ENCODE results near the gene SIDT2.

DNA sequence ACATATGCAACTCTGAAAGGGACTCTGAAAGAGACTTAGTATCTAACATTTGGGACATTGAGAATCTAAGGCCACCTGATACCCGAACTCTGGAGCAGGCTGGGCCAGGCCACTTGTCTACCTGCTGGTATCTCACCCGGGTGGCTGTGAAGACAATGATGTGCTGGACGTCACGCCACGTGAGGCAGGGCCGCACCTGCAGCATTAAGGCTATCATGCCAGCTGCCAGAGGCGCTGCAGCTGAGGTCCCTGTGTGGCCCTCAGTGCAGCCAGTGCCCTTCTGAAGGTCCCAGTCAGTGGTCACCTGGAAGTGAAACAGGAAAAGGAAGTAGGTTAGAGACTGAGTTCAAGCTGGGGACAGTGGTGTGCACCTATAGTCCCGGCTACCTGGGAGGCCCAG lies 40.9 kb downstream of the SIDT2 start:
- TF ChIP-seq POLR2AphosphoS5 (IDR thresholded peaks at IDR 0.05; ENCODE audit: insufficient read depth, low read depth, low read length) (no peak), FOS (IDR thresholded peaks at IDR 0.05; ENCODE audit: borderline replicate concordance, insufficient read depth, low read length) (no peak), EZH2 (IDR thresholded peaks at IDR 0.05; ENCODE audit: borderline replicate concordance, low read depth, low read length, severe bottlenecking) (no peak), POLR2A (IDR thresholded peaks at IDR 0.05; ENCODE audit: low read depth, low read length) (no peak), JUN (IDR thresholded peaks at IDR 0.05; ENCODE audit: borderline replicate concordance, insufficient read depth, insufficient read length, low read depth) (no peak)
- TF ChIP-seq, protein P1, sequence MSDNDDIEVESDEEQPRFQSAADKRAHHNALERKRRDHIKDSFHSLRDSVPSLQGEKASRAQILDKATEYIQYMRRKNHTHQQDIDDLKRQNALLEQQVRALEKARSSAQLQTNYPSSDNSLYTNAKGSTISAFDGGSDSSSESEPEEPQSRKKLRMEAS (IDR thresholded peaks at IDR 0.05; ENCODE audit: insufficient read depth, insufficient read length) = no peak
- TF ChIP-seq, protein P2, sequence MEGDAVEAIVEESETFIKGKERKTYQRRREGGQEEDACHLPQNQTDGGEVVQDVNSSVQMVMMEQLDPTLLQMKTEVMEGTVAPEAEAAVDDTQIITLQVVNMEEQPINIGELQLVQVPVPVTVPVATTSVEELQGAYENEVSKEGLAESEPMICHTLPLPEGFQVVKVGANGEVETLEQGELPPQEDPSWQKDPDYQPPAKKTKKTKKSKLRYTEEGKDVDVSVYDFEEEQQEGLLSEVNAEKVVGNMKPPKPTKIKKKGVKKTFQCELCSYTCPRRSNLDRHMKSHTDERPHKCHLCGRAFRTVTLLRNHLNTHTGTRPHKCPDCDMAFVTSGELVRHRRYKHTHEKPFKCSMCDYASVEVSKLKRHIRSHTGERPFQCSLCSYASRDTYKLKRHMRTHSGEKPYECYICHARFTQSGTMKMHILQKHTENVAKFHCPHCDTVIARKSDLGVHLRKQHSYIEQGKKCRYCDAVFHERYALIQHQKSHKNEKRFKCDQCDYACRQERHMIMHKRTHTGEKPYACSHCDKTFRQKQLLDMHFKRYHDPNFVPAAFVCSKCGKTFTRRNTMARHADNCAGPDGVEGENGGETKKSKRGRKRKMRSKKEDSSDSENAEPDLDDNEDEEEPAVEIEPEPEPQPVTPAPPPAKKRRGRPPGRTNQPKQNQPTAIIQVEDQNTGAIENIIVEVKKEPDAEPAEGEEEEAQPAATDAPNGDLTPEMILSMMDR (IDR thresholded peaks at IDR 0.05; ENCODE audit: extremely low read depth in 1 of 2, insufficient read depth in 1 of 2, low read depth in 1 of 2, low read length in 2 of 2) = no peak

All from endothelial cell of umbilical vein (primary cell).